NCI-H2196 treated with DMSO at 0.1 percent for 48 hours (cell line): ENCODE data around the gene ADAP2.
A peak's percentile ranks its signal among the peaks of the same experiment; 100 is the strongest.
"Not testable (repeated sequence)": the region's sequence is repeated elsewhere in the genome, so short reads cannot be mapped to it uniquely, and the experiment has no call there.

Source experiments
- DNase-seq: peaks from one replicate; lab custom pipeline; 2025; ENCODE audit not compliant: unreplicated experiment; lab: John Stamatoyannopoulos, UW

Gene ADAP2

DNA sequence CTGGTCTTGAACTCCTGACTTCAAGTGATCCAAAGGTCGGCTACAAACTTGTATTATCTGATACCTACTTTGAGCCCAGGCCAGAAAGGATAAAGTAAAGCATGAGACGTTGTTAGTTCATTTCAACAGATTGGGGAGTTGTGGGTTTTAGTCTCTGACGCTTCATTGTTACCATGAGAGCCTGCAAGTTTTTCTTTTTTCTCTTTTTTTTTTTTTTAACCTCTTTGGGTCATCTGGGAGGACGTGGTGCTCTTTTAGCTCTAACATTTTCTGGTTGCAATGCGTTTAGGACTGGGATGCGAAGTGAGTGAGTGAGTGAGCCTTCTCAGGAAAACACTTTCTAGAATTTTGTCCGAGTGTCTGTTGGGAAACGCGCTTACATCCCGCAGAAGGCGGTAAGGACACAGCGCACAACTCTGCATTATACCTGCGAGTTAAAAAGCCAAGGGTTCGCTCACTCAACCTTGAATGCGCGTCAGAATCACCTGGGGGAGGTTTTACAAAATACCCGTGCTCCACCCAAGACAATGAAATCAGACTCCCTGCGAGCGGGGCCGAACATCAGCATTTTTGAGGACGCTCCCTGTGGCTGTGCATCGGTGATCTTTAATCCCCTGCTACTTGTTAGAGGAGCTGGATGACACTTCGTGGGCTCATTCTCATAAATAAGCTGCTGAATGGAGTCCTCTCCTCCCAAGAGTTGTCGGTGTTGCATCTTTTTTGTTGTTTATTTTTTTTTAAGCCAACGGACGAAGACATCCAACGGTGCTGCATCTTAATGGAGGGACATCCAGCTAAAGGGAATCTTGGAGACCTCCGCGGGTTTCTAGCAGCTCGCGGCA, 48.5 kb downstream of the ADAP2 start:
- DNase-seq = peak; percentile 44

DNA sequence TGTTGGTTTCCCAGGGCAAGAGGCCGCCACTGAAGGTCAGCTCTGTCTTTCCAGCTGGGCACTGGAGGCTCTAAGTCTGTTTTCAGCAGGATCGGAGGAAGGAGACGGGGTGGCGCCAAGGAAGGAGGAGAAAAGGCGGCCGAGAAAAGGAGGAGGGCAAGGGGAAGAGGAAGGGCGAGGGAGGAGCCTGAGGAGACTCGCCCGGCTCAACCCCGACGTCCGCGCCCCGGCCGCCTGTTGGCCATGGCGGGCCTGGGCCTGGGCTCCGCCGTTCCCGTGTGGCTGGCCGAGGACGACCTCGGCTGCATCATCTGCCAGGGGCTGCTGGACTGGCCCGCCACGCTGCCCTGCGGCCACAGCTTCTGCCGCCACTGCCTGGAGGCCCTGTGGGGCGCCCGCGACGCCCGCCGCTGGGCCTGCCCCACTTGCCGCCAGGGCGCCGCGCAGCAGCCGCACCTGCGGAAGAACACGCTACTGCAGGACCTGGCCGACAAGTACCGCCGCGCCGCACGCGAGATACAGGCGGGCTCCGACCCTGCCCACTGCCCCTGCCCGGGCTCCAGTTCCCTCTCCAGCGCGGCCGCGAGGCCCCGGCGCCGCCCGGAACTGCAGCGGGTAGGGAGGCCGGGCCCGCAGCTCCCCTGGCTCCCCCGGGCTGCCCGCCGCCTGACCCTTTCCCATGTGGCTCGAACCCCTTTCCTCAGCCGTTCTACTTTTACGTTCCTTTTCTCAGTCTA, 49.3 kb downstream of the ADAP2 start, which contains the start of gene RNF135:
Gene RNF135, plus strand, starts transcription at position 209 of the 737 bp plus-strand sequence. Its CDS starts 35 bp downstream, at position 244.
- DNase-seq = peak; percentile 18

DNA sequence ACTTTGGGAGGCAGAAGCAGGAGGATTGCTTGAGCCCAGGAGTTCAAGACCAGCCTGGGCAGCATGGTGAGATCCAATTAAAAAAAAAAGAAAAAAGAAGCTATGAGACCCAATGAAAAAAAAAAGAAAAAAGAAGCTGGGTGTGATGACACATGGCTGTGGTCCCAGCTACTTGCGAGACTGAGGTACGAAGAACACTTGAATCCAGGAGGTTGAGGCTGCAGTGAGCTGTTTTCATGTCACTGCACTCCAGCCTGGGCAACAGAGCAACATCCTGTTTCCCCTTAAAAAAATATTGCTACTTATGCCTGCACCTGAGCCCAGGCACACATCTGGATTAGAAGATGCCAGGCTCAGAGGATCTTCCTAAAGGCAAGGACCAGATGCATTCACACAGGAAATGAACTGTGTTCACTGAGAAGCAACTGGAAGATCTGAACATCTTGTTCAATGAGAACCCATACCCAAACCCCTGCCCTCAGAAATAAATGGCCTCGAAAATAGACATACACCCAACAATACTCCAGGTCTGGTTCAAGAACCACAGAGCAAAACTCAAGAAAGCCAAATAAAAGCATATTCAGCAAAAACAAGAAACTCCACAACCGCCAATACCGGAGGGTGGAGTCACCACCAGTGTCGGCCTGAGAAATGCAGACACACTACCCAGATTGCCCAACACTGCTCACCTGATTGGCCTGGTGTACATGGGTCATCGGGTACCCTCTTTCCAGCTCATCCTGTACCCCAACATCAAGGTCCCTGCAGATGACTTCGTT, 53.5 kb downstream of the ADAP2 start:
- DNase-seq = no peak

DNA sequence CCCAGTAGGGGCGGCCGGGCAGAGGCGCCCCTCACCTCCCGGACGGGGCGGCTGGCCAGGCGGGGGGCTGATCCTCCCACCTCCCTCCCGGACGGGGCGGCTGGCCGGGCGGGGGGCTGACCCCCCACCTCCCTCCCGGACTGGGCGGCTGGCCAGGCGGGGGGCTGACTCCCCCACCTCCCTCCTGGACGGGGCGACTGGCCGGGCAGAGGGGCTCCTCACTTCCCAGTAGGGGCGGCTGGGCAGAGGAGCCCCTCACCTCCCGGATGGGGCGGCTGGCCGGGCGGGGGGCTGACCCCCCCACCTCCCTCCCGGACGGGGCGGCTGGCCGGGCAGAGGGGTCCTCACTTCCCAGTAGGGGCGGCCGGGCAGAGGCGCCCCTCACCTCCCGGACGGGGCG, 58.2 kb downstream of the ADAP2 start:
- not testable (repeated sequence) for DNase-seq

DNA sequence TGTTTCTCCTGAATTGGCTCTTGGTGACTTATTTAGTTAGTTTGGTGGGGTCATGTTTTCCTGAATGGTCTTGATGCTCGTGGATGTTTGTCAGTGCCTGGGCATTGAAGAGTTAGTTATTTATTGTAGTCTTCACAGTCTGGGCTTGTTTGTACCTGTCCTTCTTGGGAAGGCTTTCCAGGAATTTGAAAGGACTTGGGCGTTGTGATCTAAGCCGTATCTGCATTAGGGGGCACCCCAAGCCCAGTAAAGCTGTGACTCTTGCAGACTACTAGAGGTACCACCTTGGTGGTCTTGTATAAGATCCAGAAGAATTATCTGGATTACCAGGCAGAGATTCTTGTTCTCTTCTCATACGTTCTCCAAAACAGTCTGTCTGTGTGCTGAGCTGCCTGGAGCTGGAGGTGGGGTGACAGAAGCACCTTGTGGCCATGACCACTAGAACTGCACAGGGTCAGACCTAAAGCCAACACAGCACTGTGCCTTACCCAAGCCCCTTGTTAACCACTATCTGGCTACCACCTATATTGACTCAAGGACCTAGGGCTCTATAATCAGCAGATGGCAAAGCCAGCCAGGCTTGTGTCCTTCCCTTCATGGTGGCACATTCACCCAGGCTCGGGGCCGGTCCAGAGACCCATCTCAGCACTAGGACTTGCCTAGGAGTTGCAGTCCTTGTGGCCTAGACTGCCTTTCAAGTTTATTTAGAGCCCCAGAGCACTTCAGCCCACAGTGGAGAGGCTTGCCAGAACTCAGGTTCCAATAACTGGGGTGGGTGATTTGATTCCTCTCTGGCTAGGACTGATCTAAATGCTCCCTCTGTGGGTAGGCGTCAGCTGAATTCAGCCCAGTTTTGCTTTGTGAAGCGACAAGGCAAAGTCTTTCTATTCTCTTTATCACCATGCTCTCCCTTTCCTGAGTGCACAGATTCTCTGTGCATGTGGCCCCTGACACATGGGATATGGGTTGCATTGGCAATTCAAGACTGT, 60.1 kb downstream of the ADAP2 start:
- no peak for DNase-seq

DNA sequence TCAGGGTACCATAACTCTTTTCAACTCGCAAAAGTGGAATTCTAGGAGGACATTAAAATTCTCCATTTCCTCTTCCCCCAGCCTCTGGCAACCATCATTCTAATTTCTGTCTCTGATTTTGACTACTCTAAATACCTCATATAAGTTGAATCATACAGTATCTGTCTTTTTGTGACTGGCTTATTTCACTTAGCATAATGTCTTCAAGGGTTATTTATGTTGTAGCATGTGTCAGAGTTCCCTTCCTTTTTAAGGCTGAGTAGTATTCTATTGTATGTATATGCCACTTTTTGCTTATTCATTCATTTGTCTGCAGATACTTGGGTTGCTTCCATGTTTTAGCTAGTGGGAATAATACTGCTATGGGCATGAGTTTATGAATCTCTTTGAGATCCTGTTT, 61.1 kb downstream of the ADAP2 start:
- no peak for DNase-seq

DNA sequence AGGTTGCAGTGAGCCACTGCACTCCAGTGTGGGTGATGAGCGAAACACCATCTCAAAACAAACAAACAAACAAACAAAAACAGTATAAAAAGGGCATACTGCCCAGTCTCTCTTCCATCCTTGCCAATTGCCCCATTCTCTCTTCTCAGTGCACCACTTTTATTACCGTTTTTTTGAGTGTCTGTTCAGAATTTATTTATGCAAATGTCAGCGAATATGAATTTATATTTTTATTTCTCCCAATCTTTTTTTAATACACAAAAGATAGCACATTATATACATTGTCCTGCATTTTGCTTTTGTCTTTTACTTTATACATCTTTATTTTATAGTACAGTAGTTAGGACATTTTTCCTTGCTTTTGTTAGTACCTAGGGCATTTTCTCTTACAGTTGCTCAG, 68.7 kb downstream of the ADAP2 start:
- no peak for DNase-seq

DNA sequence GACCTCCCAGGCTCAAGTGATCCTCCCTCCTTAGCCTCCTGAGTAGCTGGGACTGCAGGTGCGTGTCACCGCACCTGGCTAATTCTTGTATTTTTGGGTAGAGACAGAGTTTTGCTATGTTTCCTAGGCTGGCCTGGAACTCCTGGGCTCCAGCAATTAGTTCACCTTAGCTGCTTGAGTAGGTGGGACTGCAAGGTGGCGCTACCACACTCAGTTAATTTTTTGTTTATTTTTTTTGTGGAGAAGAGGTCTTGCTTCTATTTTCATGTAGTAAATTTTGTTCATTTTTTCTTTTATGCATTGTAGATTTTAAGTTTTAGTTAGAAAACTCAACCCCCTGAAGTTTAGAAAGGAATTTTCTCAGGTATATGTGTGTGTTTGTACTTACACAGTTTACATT, 70.8 kb downstream of the ADAP2 start:
- DNase-seq = no peak

DNA sequence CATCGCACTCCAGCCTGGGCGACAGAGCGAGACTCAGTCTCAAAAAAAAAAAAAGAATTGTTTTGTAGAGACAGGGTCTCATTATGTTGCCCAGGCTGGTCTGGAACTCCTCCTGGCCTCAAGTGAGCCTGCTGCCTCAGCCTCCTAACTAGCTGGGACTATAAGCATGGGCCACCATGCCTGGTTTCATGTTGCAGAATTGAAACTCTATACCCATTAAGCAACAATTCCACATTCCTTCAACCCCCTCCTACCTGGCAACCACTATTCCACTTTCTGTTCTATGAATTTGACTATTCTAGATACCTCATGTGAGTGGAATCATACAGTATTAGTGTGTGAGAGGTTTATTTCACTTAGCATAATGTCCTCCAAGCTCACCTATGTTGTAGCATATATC, 73.6 kb downstream of the ADAP2 start:
- DNase-seq = no peak

DNA sequence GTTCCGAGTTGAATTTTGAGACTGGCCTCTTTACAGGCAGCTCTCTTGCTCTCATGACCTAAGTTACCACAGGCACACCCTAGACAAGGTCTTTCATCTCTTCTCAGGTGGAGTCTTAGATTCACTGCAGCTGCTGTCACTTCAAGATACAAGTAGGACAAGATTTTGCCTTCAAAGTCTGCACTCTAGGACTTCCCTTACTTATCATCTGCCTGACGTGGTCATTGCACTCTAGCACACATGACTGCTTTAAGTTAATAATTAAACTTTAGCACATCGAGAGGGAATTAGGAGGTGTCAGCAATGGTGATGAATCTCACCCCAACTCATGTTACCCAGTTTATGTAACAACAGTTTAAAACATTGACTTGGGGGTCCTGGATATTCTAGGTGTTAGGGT, 74.7 kb downstream of the ADAP2 start:
- no peak for DNase-seq

DNA sequence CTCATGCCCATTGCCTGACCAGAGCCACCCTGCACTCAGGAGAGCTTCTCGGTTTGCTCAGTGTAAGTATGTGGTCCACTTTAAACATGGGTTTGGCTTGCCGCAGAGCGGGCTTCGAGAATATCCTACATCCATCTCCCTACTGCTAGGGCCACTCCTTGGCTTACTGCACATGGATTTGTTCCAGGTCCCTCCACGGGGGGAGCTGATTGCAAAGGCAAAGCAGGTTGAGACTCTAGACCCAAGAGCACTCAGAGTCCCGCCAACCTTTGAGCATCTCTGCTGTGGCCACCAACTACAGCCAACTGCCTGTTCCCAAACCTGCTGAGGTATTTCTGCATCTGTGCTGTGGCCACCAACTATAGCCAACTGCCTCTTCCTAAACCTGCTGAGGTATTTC, 75.5 kb downstream of the ADAP2 start:
- no peak for DNase-seq

DNA sequence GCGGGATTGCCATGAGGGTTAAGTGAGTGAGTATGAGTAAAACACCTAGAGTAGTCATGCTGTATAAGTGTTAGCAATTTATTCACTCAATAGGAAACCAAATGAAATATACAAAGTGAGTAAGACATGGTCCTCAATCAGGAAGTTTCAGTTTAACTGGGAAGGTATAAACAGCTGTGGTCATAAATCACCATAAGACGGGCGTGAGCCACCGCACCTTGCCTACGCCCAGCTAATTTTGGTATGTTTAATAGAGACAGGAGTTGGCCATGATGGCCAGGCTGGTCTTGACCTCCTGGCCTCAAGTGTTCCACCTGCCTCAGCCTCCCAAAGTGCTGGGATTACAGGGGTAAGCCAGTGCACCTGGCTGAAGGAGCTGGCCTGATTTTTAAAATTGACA, 76.1 kb downstream of the ADAP2 start:
- no peak for DNase-seq

DNA sequence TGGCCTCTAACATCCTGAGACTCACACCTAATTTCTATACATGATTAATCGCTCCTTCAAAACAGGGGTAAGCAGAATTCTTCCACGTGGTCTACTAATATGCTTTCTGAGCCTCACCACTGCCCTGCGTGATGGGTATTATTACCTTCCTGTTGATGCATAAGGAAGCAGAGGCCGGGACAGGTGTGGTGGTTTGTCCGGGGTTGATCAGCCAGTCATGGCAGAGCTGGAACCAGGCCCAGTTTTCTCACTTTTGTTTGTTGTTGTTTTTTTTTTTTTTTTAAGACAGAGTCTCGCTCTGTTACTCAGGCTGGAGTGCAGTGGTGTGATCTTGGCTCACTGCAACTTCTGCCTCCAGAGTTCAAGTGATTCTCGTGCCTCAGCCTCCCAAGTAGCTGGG, 80.3 kb downstream of the ADAP2 start:
- no peak for DNase-seq

DNA sequence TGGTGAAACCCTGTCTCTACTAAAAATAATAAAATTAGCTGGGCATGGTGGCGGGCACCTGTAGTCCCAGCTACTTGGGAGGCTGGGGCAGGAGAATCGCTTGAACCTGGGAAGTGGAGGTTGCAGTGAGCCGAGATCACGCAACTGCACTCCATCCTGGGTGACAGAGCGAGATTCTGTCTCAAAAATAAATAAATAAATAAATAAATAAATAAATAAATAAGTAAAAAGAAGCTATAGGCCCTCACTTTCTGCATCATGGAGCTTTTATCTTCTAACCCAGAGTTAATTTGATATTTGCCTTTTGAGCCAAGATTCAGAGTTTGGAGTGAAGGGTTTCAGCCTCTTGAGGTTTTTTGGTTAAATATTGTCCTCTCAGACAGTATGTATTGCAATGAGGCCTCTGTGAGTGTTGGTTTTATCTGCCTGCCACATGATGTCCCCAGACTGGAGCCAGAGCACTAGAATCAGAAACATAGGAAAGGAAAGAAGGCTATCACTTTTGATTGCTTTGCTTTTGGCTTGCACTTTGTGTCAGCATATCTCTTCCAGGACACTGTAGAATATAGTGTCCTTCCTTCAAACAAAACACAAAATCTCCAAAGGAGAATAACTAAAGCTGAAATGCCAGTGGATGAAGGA, 81.6 kb downstream of the ADAP2 start:
- no peak for DNase-seq

DNA sequence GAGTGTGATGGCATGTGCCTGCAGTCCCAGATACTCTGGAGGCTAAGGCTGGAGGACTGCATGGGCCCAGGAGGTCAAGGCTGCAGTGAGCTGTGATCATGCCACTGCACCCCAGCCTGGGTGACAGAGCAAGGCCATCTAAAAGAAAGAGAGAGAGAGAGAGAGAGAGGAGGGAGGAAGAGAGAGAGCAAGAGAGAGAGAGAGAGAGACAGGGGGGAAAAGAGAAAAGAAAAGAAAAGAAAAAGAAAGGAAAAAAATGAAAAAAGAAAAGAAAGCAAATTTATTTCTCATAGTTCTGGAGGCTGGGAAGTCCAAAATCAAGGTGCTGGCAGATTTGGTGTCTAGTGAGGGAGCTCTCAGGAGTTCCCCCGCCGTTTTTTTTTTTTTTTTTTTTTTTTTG, 82.4 kb downstream of the ADAP2 start:
- no peak for DNase-seq

DNA sequence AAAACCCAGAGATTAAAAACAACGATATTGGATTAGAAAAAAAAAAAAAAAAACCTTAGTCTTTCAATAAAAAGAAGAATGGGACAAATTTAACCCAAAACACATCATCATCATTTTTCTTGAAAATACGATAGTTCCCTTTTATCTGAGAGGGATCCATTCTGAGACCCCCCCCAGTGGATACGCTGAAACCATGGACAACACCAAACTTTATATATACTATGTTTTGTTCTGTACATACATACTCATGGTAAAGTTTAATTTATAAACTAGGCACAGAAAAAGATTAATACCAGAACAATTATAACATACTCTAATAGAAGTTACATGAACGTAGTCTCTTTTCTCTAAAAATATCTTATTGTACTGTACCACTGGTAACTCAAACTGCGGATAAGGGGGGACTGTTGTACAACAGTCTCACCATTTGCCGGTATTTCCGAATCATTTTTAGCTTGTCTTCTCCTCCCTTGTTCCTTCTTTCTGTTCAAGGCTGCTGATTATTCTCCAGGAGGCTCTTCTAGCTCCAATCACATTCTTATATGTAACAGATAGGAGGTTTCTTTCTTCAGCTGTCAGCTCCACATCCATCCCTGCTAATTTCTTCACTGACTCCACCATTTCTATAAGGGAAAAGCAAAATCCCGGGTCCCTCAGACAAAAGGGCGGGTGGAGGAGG, 86.1 kb downstream of the ADAP2 start:
- no peak for DNase-seq

DNA sequence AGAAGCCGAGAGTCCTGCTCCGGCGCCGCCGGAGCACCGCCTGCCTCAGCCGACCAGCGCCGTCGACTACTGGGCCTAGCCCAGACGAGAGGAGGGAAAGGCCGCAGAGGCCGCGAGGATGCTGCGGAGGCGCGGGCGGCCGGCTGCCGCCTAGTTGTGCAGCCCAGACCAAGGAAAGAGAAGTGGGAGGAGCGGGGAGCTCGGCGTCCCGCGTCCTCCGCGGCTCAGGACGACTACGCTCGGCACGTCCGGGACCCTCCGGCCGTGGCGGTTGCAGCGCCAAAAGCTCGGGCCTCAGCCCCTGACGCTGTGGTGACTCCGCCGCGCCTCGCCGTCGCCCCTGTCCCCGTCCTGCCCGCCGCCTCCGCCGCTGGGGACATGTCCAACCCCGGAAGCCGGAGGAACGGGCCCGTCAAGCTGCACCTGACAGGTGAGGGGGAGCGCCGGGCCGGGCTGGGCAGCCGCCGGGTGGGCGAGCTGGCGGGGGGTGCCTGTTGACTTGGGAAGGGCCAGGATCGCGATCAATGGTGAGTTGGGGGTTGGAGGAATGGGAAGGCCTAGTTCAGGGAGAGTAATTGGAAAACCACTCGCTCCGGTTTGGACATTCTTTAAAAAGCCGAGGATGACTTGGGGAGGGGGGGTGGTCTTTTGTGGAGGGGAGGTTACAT, 86.8 kb downstream of the ADAP2 start:
- no peak for DNase-seq
